NCI-H2227 treated with DMSO at 0.1 percent for 48 hours (cell line): Measurements from ENCODE around the gene ABCC6.
"Not testable (repeated sequence)": the region's sequence is repeated elsewhere in the genome, so short reads cannot be mapped to it uniquely, and the experiment has no call there.

Experiments used
- DNase-seq: peaks from one replicate; lab custom pipeline; 2025; lab: John Stamatoyannopoulos, UW

Gene ABCC6

GRCh38 chr16:16222850-16223661, at the start of gene ABCC6:
ABCC6 (minus strand) TSS chr16:16223494; CDS start chr16:16223434, 60 bp downstream.
- not testable (repeated sequence) for DNase-seq

GRCh38 chr16:16272573-16273221, 49.4 kb upstream of the ABCC6 start:
- not testable (repeated sequence) for DNase-seq

GRCh38 chr16:16271658-16272057, 48.4 kb upstream of the ABCC6 start:
- DNase-seq: not testable (repeated sequence)

- DNase-seq: not testable (repeated sequence)
These were observed 45.0 kb upstream of the ABCC6 start for GRCh38 chr16:16268185-16268808.

GRCh38 chr16:16267708-16268107, 44.4 kb upstream of the ABCC6 start:
- not testable (repeated sequence) for DNase-seq

- not testable (repeated sequence) for DNase-seq
These were observed 41.8 kb upstream of the ABCC6 start for GRCh38 chr16:16265044-16265443.

GRCh38 chr16:16263947-16264346, 40.7 kb upstream of the ABCC6 start:
- not testable (repeated sequence) for DNase-seq

GRCh38 chr16:16262954-16263555, 39.8 kb upstream of the ABCC6 start:
- not testable (repeated sequence) for DNase-seq

- not testable (repeated sequence) for DNase-seq
These were observed 36.7 kb upstream of the ABCC6 start for GRCh38 chr16:16259971-16260370.

- DNase-seq: not testable (repeated sequence)
These were observed 35.5 kb upstream of the ABCC6 start for GRCh38 chr16:16258822-16259221.

GRCh38 chr16:16257301-16257923, 34.1 kb upstream of the ABCC6 start:
- DNase-seq: not testable (repeated sequence)

GRCh38 chr16:16252377-16252776, 29.1 kb upstream of the ABCC6 start:
- DNase-seq: not testable (repeated sequence)

GRCh38 chr16:16249621-16250330, 26.5 kb upstream of the ABCC6 start:
- DNase-seq: not testable (repeated sequence)

- not testable (repeated sequence) for DNase-seq
These were observed 24.1 kb upstream of the ABCC6 start for GRCh38 chr16:16247439-16247838.

GRCh38 chr16:16246578-16247262, 23.4 kb upstream of the ABCC6 start:
- DNase-seq: not testable (repeated sequence)

- DNase-seq: not testable (repeated sequence)
These were observed 20.6 kb upstream of the ABCC6 start for GRCh38 chr16:16243886-16244285.

GRCh38 chr16:16240667-16241066, 17.4 kb upstream of the ABCC6 start:
- DNase-seq: not testable (repeated sequence)

- not testable (repeated sequence) for DNase-seq
These were observed 14.4 kb upstream of the ABCC6 start for GRCh38 chr16:16237738-16238137.

- not testable (repeated sequence) for DNase-seq
These were observed 13.8 kb upstream of the ABCC6 start for GRCh38 chr16:16237071-16237470.

GRCh38 chr16:16232692-16233061, 9.4 kb upstream of the ABCC6 start:
- DNase-seq: not testable (repeated sequence)
